NCI-H774 (cell line): ENCODE measurements around the gene ANAPC13.

Source experiments
- DNase-seq: peaks from one replicate; lab custom pipeline; 2025; lab: John Stamatoyannopoulos, UW

ANAPC13 gene, protein sequence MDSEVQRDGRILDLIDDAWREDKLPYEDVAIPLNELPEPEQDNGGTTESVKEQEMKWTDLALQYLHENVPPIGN

DNA sequence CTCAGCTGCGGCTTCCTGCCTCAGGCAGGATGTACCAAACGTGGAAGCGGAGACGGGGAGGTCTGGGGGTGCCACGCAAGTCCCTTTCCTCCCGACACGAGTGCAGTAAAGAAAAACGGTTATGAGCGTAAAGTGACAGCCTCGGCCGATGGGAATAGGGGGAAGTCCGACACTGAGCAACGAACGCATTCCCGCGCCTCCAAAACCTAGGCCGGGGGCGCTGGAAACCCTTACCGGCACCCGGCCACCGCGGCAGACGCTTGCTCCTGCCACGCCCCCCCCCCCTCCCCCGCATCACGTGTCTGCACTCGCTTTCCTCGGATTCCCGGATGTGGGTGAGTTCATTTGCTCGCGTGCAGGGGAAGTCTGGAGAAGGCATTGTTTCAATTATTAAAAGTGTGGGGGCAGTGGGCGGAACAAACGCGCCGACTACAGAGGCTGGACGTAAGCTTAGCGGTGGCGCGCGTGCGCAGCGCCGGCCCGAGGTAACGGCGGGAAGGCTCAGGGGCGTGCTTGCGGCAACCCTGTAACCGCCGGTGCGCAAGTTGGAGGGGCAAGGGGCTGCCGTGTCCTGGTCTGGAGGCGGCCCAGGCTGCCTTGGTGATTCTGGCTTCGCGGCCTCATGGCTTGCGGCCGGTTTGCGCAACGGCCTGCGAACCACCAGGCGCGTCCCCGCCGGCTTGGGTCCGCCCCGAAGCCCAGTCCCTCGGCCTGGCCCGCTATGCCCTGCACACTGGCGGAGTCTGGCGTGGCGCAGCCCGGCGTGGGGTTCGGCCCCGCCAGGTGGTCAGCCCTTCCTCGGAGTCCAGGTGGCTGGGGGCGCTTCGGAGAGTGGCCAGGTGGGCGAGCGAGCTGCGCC, at the start of gene ANAPC13, which contains the start of gene CEP63:
TSS of gene ANAPC13 (minus strand) at position 268 of the 859 bp plus-strand sequence. CDS start 3,081 bp downstream, outside the sequence.
TSS of gene CEP63 (plus strand) at position 340 of the 859 bp plus-strand sequence. CDS start 9,264 bp downstream, outside the sequence.
- peak; percentile 98 for DNase-seq

DNA sequence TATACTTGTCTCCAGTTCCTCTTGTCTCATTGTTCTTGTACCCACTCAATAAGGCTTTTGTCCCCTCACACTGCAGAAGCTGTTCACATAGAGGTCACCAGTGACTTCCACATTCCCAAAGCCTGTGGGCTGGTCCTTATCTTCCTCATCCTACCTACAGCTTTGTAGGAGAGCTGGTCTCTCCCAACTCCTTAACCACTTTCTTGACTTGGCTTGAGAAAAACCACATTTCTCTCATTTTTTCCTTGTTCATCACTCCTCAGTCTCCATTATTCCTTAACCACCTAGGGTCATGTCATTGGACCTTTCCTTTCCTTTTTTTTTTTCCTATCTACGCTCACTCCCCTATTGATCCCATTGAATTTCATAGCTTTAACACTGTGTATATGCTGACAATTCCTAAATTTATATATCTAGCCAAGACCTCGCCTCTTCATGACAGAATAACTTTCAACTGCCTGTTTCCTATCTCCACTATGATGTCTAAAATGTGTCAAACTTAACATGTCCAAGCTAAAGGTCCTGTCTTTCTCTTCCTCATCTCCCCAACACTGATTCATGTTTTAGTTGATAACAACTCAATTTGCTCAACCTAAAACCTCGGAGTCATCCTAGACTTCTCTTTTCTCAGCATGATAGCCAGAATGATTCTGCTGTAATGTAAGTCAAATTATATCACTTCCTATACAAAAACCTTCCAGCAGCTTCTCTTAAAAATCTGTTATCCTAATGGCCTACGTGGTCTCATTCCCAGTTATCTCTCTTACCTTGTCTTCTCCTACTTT, 49.6 kb upstream of the ANAPC13 start:
- DNase-seq = no peak

DNA sequence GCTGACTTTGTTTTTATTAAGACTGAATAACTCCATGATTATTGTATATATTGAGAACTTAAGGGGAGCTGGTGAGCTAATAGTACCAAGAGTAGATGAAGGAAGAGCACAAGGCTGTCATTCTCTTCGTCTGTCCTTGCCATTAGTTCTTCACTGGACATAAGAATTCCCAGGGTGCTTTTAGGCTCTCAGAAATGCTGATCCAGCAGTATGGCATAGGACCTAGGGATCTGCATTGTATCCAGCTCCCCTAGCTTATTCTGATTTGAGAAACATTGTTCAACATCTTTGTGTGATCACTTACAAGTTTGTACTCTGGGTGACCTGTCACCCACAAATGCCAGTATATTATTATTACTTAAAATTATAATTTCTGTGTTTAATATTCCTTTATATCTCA, 47.7 kb upstream of the ANAPC13 start:
- no peak for DNase-seq

DNA sequence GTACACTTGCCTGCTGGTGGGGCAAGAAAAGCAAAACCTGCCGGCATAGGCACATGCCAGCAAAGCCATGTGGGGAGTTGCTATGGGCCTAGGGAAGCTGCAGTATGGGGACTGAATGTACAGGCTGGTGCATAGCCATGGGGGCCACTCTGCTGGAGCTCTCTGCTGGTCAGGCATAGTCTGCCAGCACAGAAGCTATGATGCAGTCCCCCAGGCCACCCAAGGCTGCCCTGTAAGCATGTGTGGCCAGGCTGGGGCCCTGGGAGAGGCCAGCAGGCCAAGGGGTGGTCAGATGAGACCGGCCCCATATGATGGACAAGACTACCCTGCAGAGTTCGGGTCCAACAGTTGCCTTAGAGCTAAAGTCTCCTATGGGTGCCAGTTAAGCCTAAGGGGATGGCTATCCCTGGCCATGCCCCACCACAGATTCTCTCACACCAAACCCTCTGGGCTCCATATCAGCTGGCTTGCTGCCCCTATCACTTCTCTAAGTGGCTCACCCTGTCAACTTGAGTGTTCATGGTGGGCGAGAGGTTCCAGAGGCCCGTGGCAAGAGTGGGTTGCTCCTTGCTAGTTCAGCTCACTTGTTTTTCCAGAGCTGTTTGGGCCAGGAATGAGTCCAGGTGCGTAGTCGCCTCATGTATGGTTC, 41.9 kb upstream of the ANAPC13 start:
- no peak for DNase-seq

DNA sequence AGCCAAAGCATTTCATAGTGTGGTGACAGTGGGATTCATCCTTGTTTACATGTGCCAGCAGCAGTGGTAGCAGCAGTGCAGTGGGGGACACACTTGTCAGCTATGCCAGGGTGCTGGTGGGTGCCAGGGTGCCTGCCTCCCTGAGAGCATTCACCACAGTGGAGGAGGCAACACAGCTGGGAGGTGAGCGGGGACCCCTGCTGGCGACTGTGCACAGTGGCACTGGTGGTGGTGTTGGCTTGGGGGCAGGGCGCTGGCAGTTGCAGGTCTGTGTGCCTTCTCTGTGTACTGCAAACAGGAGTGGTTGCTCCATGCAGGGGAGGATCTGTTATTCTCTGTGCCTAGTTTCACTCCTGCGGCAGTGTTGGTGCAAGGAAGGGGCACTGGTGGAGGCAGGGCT, 41.3 kb upstream of the ANAPC13 start:
- no peak for DNase-seq

DNA sequence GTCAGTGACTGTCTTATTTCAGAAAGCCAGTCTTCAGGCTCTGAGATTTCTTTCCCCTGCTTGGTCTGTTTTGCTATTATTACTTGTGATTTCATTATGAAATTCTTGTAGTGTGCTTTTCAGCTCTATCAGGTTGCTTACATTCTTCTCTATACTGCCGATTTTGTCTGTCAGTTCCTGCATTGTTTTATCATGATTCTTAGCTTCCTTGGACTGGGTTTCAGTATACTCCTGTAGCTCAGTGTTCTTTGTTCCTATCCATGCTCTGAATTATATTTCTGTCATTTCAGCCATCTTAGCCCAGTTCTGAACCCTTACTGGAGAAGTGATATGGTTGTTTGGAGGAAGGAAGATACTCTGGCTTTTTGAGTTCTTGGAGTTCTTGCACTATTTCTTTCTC, 40.5 kb upstream of the ANAPC13 start:
- DNase-seq = no peak

DNA sequence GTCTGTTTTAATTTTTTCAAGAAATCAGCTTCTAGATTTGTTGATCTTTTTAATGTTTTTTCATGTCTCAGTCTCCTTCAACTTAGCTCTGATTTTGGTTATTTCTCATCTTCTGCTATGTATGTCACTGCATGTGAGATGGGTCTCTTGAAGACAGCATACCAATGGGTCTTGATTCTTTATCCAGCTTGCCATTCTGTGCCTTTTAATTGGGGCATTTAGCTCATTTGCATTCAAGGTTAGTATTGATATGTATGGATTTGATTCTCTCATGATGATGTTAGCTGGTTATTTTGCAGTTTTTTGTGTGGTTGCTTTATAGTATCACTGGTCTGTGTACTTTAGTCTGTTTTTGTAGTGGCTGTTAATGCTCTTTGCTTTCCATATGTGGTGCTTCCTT, 39.5 kb upstream of the ANAPC13 start:
- no peak for DNase-seq

DNA sequence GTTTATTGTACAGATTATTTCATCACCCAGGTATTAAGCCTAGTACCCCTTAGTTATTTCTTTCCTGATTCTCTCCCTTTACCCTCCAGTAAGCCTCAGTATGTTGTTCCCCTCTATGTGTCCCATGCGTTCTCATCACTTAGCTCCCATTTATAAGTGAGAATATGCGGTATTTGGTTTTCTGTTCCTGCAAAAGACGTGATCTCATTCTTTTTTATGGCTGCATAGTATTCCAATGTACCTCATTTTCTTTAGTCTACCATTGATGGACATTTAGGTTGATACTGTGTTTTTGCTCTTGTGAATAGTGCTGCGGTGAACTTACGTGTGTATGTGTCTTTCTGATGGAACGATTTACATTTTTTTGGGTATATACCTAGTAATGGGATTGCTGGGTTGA, 36.8 kb upstream of the ANAPC13 start:
- no peak for DNase-seq

DNA sequence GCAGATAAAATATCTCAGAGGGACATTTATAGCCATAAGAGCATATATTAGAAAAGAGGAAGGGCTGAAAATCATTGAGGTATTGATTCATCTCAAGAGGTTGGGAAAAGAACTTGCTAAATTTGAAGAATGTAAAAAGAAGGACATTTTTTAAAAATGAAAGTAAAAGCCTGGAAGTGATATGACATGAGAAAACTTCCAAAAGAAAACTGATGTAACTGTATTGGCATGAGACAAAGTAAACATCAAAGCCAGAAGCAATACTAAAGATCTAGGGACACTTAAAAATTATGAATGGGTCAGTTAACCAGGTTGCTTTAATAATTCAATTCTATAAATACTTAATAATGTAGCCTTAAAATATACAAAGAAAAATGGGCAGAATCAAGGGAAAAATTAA, 32.0 kb upstream of the ANAPC13 start:
- no peak for DNase-seq

DNA sequence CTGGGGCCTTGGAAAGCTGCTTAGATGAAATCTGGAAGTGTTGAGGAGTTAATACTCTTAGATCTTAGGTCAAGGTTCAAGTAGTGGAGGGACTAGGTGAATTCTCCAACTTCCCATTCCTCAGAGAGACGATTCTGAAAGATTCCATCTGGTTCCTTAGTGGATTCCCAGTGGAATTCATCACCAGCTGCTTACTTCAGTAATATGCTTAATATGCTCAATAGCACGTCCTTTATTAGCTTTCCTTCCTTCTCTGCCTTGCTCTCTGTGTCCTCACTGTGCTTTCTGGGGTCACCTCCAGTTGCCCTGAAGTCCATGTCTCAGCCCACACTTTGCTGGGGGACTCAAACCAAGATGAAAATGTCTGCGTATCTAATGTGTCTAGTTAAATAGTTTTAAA, 31.1 kb upstream of the ANAPC13 start:
- DNase-seq = no peak

DNA sequence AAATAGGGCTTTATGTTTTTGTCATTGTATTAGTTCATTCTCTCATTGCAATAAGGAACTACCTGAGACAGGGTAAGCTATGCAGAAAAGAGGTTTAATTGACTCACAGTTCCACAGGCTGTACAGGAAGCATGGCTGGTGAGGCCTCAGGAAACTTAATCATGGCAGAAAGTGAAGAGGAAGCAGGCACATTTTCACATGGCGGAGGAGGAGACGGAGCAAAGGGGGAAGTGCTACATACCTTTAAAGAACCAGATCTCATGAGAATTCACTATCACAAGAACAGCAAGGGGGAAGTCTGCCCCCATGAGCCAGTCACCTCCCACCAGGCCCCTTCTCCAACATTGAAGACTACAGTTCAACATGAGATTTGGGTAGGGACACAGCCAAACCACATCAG, 25.7 kb upstream of the ANAPC13 start:
- no peak for DNase-seq

DNA sequence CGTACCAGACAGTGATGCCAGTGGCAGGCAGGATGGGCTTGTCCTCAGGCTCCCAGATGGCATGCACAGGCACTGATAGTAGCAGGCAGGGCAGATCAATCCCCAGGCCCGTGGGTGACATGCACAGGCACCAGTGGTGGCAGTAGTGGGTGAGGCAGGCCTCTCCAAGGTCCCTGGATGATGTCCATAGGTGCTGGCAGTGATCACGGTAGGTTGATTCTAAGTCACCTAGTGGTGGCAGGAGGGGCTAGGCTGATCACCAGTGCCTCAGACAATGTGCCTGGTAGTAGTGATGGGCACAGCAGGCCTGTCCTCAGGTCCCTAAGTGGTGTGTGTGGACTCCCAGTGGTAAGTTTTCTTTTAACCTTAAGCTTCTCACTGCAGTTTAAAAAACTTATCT, 19.7 kb upstream of the ANAPC13 start:
- no peak for DNase-seq

DNA sequence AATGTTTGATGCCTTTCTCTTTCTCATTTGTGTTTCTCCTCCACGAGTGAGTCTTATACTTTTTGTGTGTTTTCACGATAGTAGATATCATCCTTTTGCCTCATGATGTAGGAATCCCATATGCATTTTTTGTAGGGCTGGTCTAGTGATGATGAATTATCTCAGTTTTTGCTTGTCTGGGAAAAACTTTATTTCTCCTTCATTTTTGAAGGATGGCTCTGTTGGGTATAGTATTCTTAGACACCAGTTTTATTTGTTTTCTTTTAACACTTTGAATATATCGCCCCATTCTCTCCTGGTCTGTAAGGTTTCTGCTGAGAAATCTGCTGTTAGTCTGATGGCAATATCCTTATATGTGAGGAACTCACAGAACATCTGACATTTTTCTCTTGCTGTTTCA, 18.3 kb upstream of the ANAPC13 start:
- DNase-seq = no peak

DNA sequence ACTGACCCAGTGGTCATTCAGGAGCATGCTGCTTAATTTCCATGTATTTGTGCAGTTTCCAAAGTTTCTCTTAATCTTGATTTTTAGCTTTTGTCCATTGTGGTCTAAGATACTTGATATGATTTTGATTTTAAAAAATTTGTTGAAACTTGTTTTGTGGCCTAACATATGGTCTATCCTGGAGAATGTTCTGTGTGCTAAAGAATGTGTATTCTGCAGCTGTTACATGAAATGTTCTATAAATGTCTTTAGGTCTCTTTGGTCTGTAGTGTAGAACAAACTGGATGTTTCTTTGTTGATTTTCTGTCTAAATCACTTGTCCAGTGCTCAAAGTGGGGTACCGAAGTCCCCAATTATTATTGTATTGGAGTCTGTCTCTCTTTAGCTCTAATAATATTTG, 17.5 kb upstream of the ANAPC13 start:
- no peak for DNase-seq

DNA sequence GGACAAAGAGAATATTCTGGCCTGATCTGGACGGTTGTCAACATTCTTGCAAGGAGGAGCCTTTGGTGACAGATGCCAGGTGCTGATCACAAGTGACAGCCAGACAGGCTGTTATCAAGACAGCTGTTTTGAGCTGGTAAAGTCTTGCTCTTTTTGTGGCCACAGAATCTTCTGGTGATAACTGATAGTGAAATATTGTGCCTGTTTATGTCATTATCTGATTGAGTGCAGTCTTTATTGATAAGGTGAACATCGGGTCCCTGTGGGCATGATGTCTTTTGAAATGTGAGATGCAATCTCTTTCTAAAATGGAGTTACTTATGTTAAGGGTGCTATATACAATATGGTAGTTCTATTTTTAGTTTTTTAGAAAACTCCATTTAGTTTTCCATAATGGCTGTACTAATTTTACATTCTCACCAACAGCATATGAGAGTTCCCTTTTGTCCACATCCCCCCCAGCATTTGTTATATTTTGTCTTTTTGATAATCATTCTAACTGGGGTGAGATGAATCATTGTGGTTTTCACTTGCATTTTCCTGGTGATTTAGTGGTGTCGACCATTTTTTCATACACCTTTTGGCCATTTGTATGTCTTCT, 10.8 kb upstream of the ANAPC13 start:
- no peak for DNase-seq

DNA sequence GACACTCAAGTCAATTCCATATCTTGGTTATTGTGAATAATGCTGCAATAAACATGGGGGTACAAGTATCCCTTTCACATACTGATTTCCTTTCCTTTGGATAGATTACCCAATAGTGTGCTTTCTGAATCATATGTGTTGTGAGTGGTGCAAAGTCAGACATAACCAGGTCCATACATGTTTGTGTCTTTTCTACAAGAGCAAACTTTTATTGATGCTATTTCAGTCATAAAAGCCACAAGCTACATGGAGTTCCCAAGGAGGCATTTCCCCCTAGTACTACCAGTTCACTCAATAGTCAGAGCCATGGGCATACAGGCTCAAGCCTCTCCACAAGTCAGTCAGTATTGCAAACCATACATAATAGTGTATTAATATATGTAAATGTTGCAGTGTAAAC, 10.2 kb upstream of the ANAPC13 start:
- DNase-seq = no peak

DNA sequence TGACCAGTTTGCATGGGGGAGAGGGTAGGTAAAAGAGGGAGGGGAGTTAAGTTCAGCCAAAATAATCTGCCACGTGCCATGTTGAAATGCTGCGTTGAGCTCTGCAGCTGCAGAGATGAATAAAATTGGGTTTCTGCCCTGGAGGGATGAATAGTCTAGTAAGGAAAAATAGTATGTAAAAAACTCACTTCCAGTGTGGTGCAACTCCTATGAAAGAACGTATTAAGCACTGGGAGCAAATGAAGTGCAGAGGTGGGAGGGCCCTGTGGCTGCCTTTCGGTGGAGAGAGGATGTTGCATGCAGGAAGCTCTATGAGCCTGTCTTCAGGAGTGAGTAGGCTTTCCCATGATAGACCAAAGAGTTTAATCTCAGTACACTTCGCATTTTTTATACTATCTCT, 8.7 kb upstream of the ANAPC13 start:
- no peak for DNase-seq

DNA sequence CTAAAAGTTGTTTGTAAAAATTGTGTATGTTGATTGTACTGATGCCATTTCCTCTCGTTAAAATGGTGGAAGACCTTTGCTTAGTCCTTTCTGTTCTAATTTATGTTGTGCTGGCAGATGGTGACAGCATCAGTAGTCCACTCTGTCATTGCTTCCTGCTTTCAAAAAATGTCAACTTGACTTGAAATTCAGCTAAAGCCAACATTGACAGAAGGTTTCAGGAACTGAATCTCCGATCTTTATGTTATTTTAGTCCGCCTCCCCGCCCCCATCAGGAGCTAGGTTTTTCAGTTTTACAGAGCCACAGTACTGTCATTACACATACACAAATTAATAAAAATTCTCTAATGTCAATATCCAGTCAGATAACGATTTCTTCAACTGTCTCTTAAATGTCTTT, 1.6 kb upstream of the ANAPC13 start:
- DNase-seq = no peak

DNA sequence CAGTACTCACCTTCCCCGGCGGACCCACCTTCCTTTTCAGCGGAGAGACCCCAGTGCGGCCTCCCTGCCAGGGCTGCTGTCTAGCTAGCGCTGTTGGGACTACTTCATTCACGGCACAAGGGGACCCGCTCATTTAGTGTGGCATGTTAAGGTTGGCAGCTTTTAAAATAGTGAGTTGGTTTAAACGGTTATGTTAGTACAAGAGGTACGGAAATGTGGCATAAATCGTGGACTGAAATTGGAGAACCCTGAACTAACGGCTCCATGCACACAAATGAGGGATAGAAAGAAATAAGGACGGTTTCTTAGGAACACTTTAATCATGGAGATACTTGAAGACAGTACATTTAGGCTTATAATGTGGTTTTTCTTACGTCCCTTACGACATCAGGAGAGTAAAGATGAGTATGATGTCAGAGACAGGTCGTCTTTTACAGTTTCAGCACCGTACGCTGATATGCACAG, 824 bp upstream of the ANAPC13 start:
- DNase-seq = no peak

DNA sequence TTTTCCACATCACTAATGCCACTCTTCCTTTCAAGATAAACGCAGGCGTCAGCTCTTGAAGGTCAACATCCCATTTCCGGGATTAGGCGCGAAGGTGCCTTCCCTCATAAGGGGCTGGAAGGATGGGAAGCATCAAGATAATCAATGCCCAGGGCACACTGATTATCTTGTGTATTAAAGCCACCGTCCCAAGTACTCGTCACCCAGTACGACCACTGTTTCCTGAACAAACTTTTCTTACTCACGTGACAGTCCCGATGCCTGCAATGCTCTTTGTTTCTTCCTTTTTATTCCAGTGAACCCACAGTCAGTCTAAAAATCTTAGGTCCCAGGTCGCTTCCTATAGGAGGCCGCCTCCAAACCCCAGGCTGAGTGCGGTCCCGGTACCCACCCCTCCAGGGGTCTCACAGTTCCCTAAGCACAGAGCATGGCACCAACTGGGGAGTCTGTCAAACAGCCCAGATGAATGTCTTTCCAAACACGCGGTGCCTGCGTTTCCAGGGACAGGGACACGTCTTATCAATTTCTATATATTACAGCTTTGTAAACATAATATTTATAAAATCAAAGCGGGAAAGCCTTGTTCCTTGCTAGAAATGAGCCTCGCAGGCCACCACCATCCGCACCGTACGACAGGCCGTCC, 589 bp downstream of the ANAPC13 start:
- DNase-seq = no peak

DNA sequence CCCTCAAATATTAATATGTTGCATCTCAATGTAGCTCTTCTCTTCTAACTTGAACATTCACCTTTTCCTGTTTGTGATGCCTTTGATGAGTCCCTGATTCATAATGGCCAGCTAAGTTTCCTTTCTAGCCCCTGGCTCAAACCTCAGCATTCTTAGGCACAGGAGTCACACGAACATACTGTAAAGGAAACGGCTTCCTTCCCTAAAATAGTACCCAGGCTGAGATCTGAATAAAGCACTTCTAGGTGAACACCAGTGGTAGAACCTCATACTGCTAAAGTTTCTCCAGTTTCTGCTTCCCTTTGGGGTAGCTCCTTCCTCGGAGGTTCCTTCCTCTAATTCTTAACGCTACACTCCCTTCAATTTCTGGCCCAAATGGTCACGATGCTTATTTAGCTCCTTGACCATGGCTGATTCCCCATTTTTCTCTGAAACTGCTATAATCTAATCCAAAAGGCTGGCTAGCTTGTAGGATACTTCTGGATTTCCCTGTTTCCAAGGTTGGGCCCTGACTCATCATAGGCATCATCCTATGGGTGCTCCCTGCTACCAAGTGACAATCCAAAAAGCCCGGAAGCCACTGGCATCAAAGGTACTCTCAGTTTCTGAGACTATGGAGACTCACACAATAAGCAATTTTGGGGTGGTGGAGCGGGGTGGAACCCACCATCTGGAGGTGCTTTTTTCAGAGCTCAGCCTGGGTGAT, 2.4 kb downstream of the ANAPC13 start:
- no peak for DNase-seq
